Amniotic epithelial cell (primary cell): ENCODE results near the gene CST2.
"Not testable (repeated sequence)": the region's sequence is repeated elsewhere in the genome, so short reads cannot be mapped to it uniquely, and the experiment has no call there.

Experiments used
- DNase-seq: peaks from one replicate; pipeline ENCODE4 v3.0.0-alpha.2; 2010; ENCODE audit warnings: low read depth

Gene CST2

GRCh38 chr20:23826541-23827021, at the start of gene CST2:
Gene CST2 (minus strand): TSS chr20:23826729. CDS start chr20:23826660, 69 bp downstream.
- DNase-seq = no peak

GRCh38 chr20:23875606-23876237, 49.2 kb upstream of the CST2 start:
- DNase-seq = no peak

- no peak for DNase-seq
Measured at GRCh38 chr20:23874747-23875146, 48.2 kb upstream of the CST2 start.

- DNase-seq = no peak
Measured at GRCh38 chr20:23873370-23874015, 47.0 kb upstream of the CST2 start.

- no peak for DNase-seq
Measured at GRCh38 chr20:23872065-23872464, 45.5 kb upstream of the CST2 start.

GRCh38 chr20:23870461-23870860, 43.9 kb upstream of the CST2 start:
- no peak for DNase-seq

GRCh38 chr20:23869520-23869919, 43.0 kb upstream of the CST2 start:
- DNase-seq = no peak

- DNase-seq = no peak
Measured at GRCh38 chr20:23868321-23868720, 41.8 kb upstream of the CST2 start.

GRCh38 chr20:23867152-23867776, 40.7 kb upstream of the CST2 start:
- DNase-seq = no peak

- DNase-seq = not testable (repeated sequence)
Measured at GRCh38 chr20:23860771-23861170, 34.2 kb upstream of the CST2 start.

- DNase-seq = no peak
Measured at GRCh38 chr20:23857962-23858595, 31.6 kb upstream of the CST2 start.

- DNase-seq = no peak
Measured at GRCh38 chr20:23856736-23857135, 30.2 kb upstream of the CST2 start.

GRCh38 chr20:23856226-23856625, 29.7 kb upstream of the CST2 start:
- no peak for DNase-seq

- no peak for DNase-seq
Measured at GRCh38 chr20:23841693-23842092, 15.2 kb upstream of the CST2 start.

- DNase-seq = no peak
Measured at GRCh38 chr20:23835716-23836115, 9.2 kb upstream of the CST2 start.

GRCh38 chr20:23832775-23833513, 6.4 kb upstream of the CST2 start:
- DNase-seq = no peak

GRCh38 chr20:23831961-23832360, 5.4 kb upstream of the CST2 start:
- DNase-seq = not testable (repeated sequence)

- DNase-seq = no peak
Measured at GRCh38 chr20:23823621-23824324, 2.8 kb downstream of the CST2 start.

- no peak for DNase-seq
Measured at GRCh38 chr20:23823111-23823510, 3.4 kb downstream of the CST2 start.

- no peak for DNase-seq
Measured at GRCh38 chr20:23820493-23820892, 6.0 kb downstream of the CST2 start.

- DNase-seq = not testable (repeated sequence)
Measured at GRCh38 chr20:23811559-23811958, 15.0 kb downstream of the CST2 start.
